SKM-1 treated with dmso at 0.1 percent for 144 hours (cell line): ENCODE data around the gene RPP14.
A peak's percentile ranks its signal among the peaks of the same experiment; 100 is the strongest.

ENCODE experiments used
- DNase-seq: peaks from one replicate; lab custom pipeline; 2025; ENCODE audit not compliant: unreplicated experiment; lab: John Stamatoyannopoulos, UW

RPP14 gene

DNA sequence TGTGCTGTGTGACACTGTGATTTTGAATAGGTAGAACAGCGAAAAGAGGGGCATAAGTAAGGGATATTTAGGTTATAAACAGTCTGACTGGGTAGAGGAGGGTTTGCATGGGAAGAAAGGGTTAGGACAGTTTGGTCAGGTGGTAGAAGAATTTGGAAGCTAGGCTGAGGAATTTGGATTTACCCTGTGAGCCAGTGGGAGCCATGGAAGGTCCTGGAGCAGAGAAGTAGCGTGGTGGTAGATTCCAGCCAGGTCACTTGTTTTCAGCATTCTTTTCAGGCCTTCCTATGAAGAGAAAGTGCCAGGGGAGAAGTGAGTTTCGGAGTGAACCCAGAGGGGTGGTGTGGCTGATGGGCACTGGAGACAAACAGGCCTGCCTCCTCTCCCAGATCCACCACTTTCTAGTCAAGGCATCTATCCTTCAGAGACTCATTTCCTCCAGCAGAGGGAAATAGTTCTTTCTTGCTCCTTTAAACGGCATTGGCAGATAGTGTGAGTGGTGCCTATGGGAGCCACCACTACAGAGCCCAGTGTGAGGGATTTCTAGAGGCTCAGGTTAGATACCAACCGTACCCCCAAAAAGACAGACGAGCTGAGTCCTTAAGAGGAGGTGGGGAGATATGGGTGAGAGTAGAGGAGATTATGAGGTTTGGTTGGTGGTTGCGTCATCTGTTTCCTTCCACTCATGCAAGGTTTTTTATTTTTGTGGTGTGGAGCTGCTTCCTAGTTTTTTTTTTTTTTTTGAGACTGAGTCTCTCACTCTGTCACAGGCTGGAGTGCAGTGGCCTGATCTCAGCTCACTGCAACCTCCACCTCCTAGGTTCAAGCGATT is 47.9 kb downstream of the RPP14 start:
- DNase-seq = peak; percentile 83

DNA sequence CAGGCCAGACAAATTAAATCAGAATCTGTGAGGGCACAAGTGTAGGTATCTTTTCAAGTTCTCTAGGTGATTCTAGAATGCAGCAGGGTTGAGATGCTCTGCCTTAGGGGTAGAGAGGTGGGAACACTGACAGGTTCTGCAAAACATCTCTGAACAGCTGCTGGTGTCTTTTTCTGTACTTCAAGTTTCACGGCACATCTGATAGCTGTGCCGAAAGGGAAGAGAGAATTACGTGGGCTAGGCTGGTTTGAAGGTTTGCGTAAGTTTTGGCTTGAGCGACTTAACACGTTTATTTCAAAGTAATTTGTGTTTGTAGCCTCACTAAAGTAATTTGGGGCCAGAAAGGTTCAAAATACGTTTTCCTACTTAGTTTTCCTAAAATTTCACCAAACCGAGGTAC is 49.1 kb downstream of the RPP14 start:
- DNase-seq = peak; percentile 55

DNA sequence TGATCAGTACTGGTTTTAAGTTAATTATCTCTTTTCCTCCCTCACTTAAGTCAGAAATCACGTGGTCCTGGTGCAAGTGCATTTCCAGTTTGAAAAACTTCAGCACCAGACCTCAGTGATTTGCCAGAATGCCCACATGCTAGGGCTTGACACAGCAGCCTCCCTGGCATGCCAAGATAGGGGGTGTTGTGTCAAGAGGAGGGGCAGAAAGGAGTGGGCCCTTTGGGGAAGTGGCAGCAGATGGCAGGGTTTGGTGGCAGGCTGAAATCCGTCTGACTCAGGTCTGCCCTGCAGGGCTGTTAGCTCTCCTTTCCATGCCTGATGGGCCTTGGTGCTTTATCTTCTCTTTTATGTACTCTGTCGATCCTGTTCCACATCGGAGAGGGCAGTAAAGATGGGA is 50.0 kb downstream of the RPP14 start:
- DNase-seq = no peak

DNA sequence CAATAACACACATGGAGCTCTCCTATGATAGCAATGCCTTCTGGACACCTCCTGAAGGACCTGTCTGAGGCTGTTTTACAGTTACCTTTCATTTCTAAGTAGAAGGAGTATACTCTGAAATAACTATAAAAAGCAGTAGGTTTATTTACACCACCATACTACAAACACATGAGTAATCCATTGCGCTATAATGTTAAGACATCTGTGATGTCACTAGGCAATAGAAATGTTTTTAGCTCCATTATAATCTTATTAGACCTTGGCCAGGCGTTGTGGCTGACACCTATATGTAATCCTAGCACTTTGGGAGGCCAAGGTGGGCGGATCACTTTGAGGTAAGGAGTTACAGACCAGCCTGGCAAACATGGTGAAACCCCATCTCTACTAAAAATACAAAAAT is 51.4 kb downstream of the RPP14 start:
- DNase-seq = no peak

DNA sequence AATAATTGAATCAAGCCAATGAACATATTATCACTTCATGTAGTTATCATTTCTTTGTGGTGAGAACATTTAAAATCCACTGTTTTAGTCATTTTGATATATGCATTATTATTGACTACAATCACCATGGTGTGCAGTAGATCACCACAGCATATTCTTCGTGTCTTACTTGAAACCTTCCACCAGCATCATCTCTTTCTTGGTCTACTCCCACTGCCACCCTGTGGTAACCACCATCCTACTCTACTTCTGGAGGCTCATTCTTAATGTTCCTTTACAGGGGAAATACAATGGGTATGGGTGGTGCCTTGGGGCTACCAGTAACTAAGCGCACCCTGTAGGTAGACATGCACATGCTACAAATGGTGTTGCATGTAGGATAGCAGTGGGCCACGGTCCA is 52.0 kb downstream of the RPP14 start:
- no peak for DNase-seq

DNA sequence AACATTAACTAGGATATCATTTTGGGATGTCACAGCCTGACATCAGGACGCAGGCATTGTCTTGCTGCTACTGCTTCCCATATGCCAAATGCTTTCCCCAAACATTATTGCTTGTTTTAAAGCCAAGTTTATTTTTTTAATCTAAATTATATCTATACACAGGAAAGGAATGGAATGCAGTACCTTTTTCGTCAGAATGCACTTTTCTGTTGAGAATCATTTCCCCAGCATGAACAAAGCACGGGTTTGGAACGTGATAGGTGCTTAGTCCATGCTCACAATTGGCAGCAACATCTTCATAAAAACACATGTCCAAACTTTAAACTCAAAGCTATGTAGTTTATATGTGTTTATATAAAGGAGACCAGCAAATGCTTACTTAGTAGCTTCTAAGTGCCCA is 52.8 kb downstream of the RPP14 start:
- no peak for DNase-seq

DNA sequence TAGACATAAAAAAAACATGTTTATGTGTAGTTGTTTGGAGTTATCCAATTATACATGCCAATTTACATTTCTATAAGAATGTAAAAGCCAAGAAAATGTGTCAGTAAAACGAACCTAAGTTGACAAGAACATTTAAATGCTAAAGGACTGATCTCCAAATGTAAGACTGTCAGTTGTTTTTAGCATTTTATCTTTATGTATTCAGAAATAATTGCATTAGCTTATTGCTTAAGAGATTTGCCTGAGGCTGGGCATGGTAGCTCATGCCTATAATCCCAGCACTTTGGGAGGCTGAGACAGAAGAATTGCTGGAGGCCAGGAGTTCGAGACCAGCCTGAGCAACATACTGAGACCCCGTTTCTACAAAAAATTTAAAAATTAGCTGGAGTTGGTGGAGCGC is 53.6 kb downstream of the RPP14 start:
- DNase-seq = no peak

DNA sequence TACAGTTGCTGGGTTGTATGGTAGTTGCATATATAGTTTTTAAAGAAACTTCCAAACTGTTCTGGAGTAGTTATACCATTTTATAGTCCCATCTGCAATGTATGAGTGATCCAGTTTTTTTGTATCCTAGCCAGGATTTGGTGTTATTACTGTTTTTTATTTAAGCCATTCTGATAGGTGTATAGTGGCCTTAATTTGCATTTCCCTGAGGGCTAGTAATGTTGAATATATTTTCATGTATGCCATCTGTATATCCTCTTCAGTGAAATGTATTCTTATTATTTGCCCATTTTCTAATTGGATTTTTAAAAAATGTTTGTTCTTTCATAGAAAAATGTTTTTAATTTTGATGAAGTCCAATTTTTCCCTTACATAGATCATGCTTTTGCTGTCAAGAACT is 55.8 kb downstream of the RPP14 start:
- no peak for DNase-seq

DNA sequence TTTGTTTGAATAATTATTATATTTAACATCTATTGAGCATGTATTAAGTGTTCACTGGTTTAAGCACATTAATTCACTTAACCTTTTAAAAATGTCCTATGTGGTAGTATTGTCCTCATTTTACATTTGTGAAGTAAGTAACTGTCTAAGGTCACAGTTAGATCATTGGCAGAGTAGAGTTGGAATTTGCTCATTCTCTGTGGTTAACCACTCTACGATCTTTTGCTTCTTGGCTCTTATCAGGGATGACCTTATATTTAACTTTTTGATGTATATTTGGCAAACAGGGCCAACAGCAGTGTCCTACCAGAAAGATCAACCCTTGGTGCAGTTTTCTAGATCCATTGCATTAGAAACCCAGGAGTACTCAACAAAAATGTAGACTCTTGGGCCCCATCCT is 60.7 kb downstream of the RPP14 start:
- DNase-seq = no peak

DNA sequence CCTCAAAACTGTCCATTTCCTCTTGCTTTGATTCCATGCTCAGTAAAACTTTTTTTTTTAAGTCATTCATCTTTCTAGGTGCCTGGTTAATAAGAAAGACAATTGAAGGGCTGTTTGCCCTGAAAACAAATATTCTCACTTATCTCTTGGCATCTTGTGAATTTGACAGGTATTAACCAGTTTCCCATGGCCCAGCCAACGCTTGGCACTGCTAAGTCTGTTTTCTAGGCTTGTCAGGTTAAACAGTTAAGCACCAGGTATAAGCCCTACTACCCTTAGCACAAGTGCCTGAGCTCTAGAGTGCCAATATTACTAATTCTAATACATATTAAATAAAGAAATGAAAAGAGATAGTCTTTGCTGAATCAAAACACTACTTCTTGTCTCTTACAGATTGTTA is 63.0 kb downstream of the RPP14 start:
- DNase-seq = no peak
